T-helper 1 cell treated with Interleukin-12 subunit alpha and Interleukin-12 subunit beta and Interleukin-4 antibody, amounts not matched to agents 30 μg/mL and 1 μg/mL, for 36 hours (primary cell): ENCODE data around the gene FKBP10.
A peak's percentile ranks its signal among the peaks of the same experiment; 100 is the strongest.

ENCODE experiments used
- H3K27ac Mint-ChIP-seq: one replicate; pipeline ENCODE4 v1.8.0; 2021; ENCODE audit warnings: mild to moderate bottlenecking, mixed read lengths
- H3K27me3 Mint-ChIP-seq: one replicate; pipeline ENCODE4 v1.8.0; 2021; ENCODE audit warnings: low read depth, mixed read lengths
- H3K36me3 Mint-ChIP-seq: one replicate; pipeline ENCODE4 v1.8.0; 2021; ENCODE audit warnings: low read depth, mixed read lengths
- H3K4me1 Mint-ChIP-seq: one replicate; pipeline ENCODE4 v1.8.0; 2021; ENCODE audit warnings: low read depth, mixed read lengths
- H3K4me3 Mint-ChIP-seq: one replicate; pipeline ENCODE4 v1.8.0; 2021; ENCODE audit warnings: mild to moderate bottlenecking, moderate library complexity, mixed read lengths
- H3K9me3 Mint-ChIP-seq: one replicate; pipeline ENCODE4 v1.8.0; 2021; ENCODE audit warnings: mixed read lengths

FKBP10 gene

GRCh38 chr17:41812381-41813151, at the start of gene FKBP10:
TSS of gene FKBP10 (plus strand) at chr17:41813004. CDS start at chr17:41813035, 31 bp downstream.
- Mint-ChIP-seq H3K36me3 (no peaks in the 10 kb centered on the region), H3K9me3 (no peaks in the 10 kb centered on the region), H3K27ac (peak within 1 kb of the TSS; percentile 60), H3K4me1 (peaks cover 7% of the 10 kb centered on the region), H3K27me3 (peaks cover 25% of the 10 kb centered on the region), H3K4me3 (peak within 1 kb of the TSS; percentile 89)

GRCh38 chr17:41763327-41763726, 49.5 kb upstream of the FKBP10 start:
- Mint-ChIP-seq H3K4me3 (no peak overlapping the region), H3K27ac (no peak overlapping the region), H3K36me3 (no peaks in the 10 kb centered on the region), H3K4me1 (no peaks in the 10 kb centered on the region), H3K27me3 (no peaks in the 10 kb centered on the region), H3K9me3 (no peaks in the 10 kb centered on the region)

- Mint-ChIP-seq H3K4me3 (no peak overlapping the region), H3K4me1 (no peaks in the 10 kb centered on the region), H3K36me3 (no peaks in the 10 kb centered on the region), H3K9me3 (no peaks in the 10 kb centered on the region), H3K27me3 (no peaks in the 10 kb centered on the region), H3K27ac (no peak overlapping the region)
These were observed 46.7 kb upstream of the FKBP10 start for GRCh38 chr17:41766135-41766534.

GRCh38 chr17:41767324-41768042, 45.3 kb upstream of the FKBP10 start:
- Mint-ChIP-seq H3K4me3 (no peak overlapping the region), H3K36me3 (no peaks in the 10 kb centered on the region), H3K9me3 (no peaks in the 10 kb centered on the region), H3K27me3 (no peaks in the 10 kb centered on the region), H3K4me1 (no peaks in the 10 kb centered on the region), H3K27ac (no peak overlapping the region)

- no peak overlapping the region for H3K27ac Mint-ChIP-seq
- no peaks in the 10 kb centered on the region for H3K36me3 Mint-ChIP-seq
- no peaks in the 10 kb centered on the region for H3K27me3 Mint-ChIP-seq
- H3K4me1 Mint-ChIP-seq, result no peaks in the 10 kb centered on the region
- no peaks in the 10 kb centered on the region for H3K9me3 Mint-ChIP-seq
- H3K4me3 Mint-ChIP-seq, result no peak overlapping the region
These were observed 44.0 kb upstream of the FKBP10 start for GRCh38 chr17:41768682-41769288.

- Mint-ChIP-seq H3K4me3 (no peak overlapping the region), H3K9me3 (no peaks in the 10 kb centered on the region), H3K4me1 (no peaks in the 10 kb centered on the region), H3K27me3 (no peaks in the 10 kb centered on the region), H3K36me3 (no peaks in the 10 kb centered on the region), H3K27ac (no peak overlapping the region)
These were observed 43.4 kb upstream of the FKBP10 start for GRCh38 chr17:41769346-41769862.

- H3K4me1 Mint-ChIP-seq, result no peaks in the 10 kb centered on the region
- no peaks in the 10 kb centered on the region for H3K27me3 Mint-ChIP-seq
- no peak overlapping the region for H3K27ac Mint-ChIP-seq
- no peaks in the 10 kb centered on the region for H3K36me3 Mint-ChIP-seq
- H3K9me3 Mint-ChIP-seq, result no peaks in the 10 kb centered on the region
- H3K4me3 Mint-ChIP-seq, result no peak overlapping the region
These were observed 42.8 kb upstream of the FKBP10 start for GRCh38 chr17:41769985-41770384.

GRCh38 chr17:41771389-41772206, 41.2 kb upstream of the FKBP10 start:
- H3K9me3 Mint-ChIP-seq, result no peaks in the 10 kb centered on the region
- H3K4me1 Mint-ChIP-seq, result no peaks in the 10 kb centered on the region
- no peak overlapping the region for H3K4me3 Mint-ChIP-seq
- H3K27me3 Mint-ChIP-seq, result peaks cover 3% of the 10 kb centered on the region
- H3K27ac Mint-ChIP-seq, result no peak overlapping the region
- H3K36me3 Mint-ChIP-seq, result no peaks in the 10 kb centered on the region

- H3K27ac Mint-ChIP-seq, result no peak overlapping the region
- no peaks in the 10 kb centered on the region for H3K4me1 Mint-ChIP-seq
- no peak overlapping the region for H3K4me3 Mint-ChIP-seq
- no peaks in the 10 kb centered on the region for H3K36me3 Mint-ChIP-seq
- H3K27me3 Mint-ChIP-seq, result peaks cover 3% of the 10 kb centered on the region
- H3K9me3 Mint-ChIP-seq, result no peaks in the 10 kb centered on the region
These were observed 40.6 kb upstream of the FKBP10 start for GRCh38 chr17:41772218-41772585.

GRCh38 chr17:41772586-41773189, 40.1 kb upstream of the FKBP10 start:
- peaks cover 3% of the 10 kb centered on the region for H3K27me3 Mint-ChIP-seq
- H3K4me1 Mint-ChIP-seq, result no peaks in the 10 kb centered on the region
- H3K4me3 Mint-ChIP-seq, result no peak overlapping the region
- H3K36me3 Mint-ChIP-seq, result no peaks in the 10 kb centered on the region
- H3K9me3 Mint-ChIP-seq, result no peaks in the 10 kb centered on the region
- no peak overlapping the region for H3K27ac Mint-ChIP-seq

- Mint-ChIP-seq H3K27ac (no peak overlapping the region), H3K36me3 (no peaks in the 10 kb centered on the region), H3K27me3 (peaks cover 3% of the 10 kb centered on the region), H3K4me3 (no peak overlapping the region), H3K4me1 (no peaks in the 10 kb centered on the region), H3K9me3 (no peaks in the 10 kb centered on the region)
These were observed 39.6 kb upstream of the FKBP10 start for GRCh38 chr17:41773190-41773588.

GRCh38 chr17:41773731-41774193, 39.0 kb upstream of the FKBP10 start:
- H3K27me3 Mint-ChIP-seq, result peaks cover 3% of the 10 kb centered on the region
- no peaks in the 10 kb centered on the region for H3K4me1 Mint-ChIP-seq
- H3K36me3 Mint-ChIP-seq, result no peaks in the 10 kb centered on the region
- no peak overlapping the region for H3K27ac Mint-ChIP-seq
- no peak overlapping the region for H3K4me3 Mint-ChIP-seq
- no peaks in the 10 kb centered on the region for H3K9me3 Mint-ChIP-seq

- no peaks in the 10 kb centered on the region for H3K9me3 Mint-ChIP-seq
- no peak overlapping the region for H3K4me3 Mint-ChIP-seq
- H3K4me1 Mint-ChIP-seq, result no peaks in the 10 kb centered on the region
- peaks cover 7% of the 10 kb centered on the region for H3K27me3 Mint-ChIP-seq
- H3K27ac Mint-ChIP-seq, result no peak overlapping the region
- H3K36me3 Mint-ChIP-seq, result no peaks in the 10 kb centered on the region
These were observed 37.2 kb upstream of the FKBP10 start for GRCh38 chr17:41775394-41776226.
